A673 (cell line): ENCODE measurements around the gene CHST2.

Experiments used
- EZH2 ChIP-seq: fragments of 200-600 bp; sonication (generic); IDR thresholded peaks from 2 replicates; pipeline ENCODE4 v1.6.1; 2017; ENCODE audit warnings: borderline replicate concordance, low read depth, mild to moderate bottlenecking, mixed read lengths, antibody characterized with exemption, low read length; ENCODE audit not compliant: poor library complexity, severe bottlenecking
- TF ChIP-seq, protein P1 (sequence below): fragments of 300-800, 200-600 bp; sonication (generic); conservative IDR thresholded peaks from 2 replicates; pipeline ENCODE4 v1.5.1; 2017; ENCODE audit warnings: low read depth, mild to moderate bottlenecking, antibody characterized with exemption, low read length, moderate library complexity, mixed read lengths

DNA sequence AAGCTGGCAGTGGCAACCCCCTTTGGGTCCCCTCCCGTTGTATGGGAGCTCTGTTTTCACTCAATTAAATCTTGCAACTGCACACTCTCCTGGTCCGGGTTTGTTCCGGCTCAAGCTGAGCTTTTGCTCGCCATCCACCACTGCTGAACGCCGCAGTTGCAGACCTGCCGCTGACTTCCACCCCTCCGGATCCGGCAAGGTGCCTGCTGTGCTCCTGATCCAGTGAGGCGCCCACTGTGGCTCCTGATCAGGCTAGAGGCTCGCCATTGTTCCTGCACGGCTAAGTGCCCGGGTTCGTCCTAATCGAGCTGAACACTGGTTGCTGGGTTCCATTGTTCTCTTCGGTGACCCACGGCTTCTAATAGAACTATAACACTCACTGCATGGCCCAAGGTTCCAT is 22.8 kb downstream of the CHST2 start:
- TF ChIP-seq, protein P1, sequence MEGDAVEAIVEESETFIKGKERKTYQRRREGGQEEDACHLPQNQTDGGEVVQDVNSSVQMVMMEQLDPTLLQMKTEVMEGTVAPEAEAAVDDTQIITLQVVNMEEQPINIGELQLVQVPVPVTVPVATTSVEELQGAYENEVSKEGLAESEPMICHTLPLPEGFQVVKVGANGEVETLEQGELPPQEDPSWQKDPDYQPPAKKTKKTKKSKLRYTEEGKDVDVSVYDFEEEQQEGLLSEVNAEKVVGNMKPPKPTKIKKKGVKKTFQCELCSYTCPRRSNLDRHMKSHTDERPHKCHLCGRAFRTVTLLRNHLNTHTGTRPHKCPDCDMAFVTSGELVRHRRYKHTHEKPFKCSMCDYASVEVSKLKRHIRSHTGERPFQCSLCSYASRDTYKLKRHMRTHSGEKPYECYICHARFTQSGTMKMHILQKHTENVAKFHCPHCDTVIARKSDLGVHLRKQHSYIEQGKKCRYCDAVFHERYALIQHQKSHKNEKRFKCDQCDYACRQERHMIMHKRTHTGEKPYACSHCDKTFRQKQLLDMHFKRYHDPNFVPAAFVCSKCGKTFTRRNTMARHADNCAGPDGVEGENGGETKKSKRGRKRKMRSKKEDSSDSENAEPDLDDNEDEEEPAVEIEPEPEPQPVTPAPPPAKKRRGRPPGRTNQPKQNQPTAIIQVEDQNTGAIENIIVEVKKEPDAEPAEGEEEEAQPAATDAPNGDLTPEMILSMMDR, result no peak
- no peak for TF ChIP-seq EZH2
